ENCODE data around the gene IDUA.
"Not testable (repeated sequence)": the region's sequence is repeated elsewhere in the genome, so short reads cannot be mapped to it uniquely, and the experiment has no call there.

The IDUA gene

GRCh38 chr4:1047106-1047975 is 60.5 kb downstream of the IDUA start:
- no peak for DNase-seq

GRCh38 chr4:1047976-1048772 is 61.3 kb downstream of the IDUA start:
- DNase-seq: no peak

DNA sequence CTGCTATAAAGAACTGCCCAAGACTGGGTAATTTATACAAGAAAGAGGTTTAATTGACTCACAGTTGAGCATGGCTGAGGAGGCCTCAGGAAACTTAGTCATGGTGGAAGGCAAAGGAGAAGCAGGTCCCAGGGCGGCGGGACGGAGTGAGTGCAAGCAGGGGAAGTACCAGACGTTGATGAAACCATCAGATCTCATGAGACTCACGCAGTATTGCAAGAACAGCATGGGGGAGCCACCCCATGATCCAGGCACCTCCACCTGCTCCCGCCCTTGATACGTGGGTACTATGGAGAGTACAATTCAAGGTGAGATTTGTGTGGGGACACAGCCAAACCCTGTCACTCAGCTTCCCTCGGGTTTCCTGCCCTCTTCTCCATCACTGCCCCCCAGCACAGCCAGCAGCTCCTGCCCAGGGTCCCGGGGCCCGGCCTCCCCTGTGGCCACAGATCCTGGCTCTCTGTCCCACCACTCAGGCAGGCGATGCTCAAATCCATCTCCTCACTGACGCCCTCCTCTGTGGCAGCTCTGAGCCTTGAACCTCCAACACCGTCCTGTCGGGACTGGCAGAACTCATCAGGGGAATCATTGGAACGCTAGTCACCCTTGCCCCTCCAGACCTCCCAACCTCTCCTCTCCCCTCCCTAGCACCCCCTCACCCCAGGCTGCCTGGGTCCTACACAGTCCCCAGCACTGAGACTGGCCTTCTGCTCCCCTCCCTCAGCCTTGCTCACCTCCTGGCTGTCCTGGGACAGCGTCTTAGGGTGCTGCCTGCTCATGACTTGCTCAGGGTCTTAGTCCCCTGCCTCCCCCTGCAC is 62.1 kb downstream of the IDUA start:
- no peak for DNase-seq

GRCh38 chr4:1049591-1049905 is 62.7 kb downstream of the IDUA start:
- DNase-seq: no peak

- DNase-seq: no peak
These were observed 63.8 kb downstream of the IDUA start for GRCh38 chr4:1050486-1051213.

DNA sequence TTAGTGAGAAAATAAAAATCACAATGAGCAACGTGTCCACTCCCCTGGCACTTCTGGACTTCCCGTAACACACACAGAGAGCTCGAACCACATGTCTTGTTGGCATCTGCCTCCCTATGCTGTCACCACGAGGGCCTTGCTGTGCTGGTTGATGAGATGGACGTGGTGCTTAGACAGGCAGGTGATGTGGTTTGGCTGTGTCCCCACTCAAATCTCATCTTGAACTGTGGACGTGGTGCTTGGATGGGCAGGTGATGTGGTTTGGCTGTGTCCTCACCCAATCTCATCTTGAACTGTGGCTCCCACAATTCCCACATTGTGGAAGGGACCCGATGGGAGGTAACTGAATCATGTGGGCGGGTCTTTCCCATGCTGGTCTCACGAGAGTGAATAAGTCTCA is 64.6 kb downstream of the IDUA start:
- no peak for DNase-seq

DNA sequence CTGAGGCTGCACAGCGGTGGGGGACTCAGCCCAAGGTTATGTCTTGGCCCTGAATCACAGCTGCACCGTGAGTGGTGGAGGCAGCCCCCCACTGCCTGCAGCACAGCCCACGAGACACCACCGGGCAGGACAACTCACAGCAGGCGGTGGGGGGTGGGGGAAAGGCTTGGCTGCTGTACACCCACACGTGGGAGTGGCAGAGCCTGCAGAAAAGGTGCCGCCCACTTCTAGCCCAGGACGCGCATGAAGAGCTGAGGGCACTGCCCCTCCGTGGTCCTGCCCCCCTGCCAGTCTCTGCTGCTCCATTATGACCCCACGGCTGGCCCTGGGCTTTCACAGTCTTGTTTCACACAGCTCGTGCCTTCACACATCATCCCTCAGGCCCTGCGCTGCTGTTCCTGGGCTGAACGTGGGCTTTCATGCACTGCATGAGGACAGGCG is 65.4 kb downstream of the IDUA start:
- no peak for DNase-seq

- DNase-seq: peak in 1 of 2 experiments; percentile 19
These were observed 66.3 kb downstream of the IDUA start for GRCh38 chr4:1053080-1053661.

- DNase-seq: not testable (repeated sequence)
These were observed 67.0 kb downstream of the IDUA start for GRCh38 chr4:1053891-1054290.
